Keratinocyte (primary cell): ENCODE results near the gene STK17A.

Experiments
- EZH2 ChIP-seq: IDR thresholded peaks from one replicate; pipeline ENCODE4 v1.6.1; 2012; ENCODE audit warnings: inconsistent platforms, mild to moderate bottlenecking, low read length, moderate library complexity
- TF ChIP-seq, protein P1 (sequence below), 3 experiments: IDR thresholded peaks in 1 of 3; conservative IDR thresholded peaks in 1 of 3; optimal IDR thresholded peaks in 1 of 3; 2 replicates in 2 of 3; 3 replicates in 1 of 3; pipeline versions ENCODE3 to v1.5.1; 2011; ENCODE audit warnings: low read length in 3 of 3, mild to moderate bottlenecking in 3 of 3, moderate library complexity in 2 of 3, control low read depth in 1 of 3, inconsistent platforms in 1 of 3; ENCODE audit not compliant: insufficient read depth in 2 of 3; ENCODE audit errors: extremely low read depth in 1 of 3

DNA sequence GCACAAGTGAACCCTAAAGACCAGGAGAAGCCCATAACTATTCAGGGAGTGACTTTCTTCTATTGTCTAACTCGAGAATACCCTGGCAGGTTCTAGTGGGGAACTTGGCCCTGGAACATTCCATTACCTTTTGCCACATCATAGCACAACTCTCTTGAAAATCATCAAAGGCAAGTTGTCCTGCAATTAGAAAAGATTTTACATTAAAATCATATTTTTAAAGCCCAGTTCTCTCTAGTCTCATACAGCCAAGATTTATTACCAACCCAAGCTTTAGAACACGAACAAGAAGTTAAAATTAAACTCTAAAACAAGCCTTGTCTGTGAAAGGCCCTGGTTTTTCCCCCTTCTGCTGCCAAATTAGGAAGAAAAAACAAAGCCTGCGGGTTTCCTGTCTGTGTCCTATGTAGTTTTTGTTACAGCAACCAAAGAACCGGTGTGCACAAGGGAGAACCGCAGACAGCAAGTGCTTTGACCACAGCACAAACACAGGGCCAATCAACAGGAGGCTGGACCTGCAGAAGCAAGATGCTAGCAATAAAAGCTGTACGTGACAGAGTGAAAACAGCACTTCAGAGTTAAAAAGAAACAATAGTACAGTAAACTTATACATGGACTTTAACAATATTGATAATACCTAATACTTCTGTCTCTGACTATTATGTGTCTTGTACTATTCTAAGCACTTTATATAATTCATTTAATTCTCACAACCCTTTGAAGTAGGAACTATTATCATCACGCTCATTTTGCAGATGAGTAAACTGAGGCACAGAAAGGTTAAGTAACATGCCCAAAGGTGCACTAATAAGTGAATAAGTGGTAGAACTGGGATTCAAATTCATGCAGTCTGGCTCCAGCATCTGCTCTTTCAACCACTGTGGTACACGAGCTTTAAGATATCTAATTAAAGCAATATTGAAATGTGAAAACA, 65.8 kb downstream of the STK17A start:
- TF ChIP-seq, protein P1, sequence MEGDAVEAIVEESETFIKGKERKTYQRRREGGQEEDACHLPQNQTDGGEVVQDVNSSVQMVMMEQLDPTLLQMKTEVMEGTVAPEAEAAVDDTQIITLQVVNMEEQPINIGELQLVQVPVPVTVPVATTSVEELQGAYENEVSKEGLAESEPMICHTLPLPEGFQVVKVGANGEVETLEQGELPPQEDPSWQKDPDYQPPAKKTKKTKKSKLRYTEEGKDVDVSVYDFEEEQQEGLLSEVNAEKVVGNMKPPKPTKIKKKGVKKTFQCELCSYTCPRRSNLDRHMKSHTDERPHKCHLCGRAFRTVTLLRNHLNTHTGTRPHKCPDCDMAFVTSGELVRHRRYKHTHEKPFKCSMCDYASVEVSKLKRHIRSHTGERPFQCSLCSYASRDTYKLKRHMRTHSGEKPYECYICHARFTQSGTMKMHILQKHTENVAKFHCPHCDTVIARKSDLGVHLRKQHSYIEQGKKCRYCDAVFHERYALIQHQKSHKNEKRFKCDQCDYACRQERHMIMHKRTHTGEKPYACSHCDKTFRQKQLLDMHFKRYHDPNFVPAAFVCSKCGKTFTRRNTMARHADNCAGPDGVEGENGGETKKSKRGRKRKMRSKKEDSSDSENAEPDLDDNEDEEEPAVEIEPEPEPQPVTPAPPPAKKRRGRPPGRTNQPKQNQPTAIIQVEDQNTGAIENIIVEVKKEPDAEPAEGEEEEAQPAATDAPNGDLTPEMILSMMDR (optimal IDR thresholded peaks at IDR 0.05 in 1 of 3, IDR thresholded peaks at IDR 0.05 in 1 of 3, conservative IDR thresholded peaks at IDR 0.05 in 1 of 3; ENCODE audit: extremely low read depth in 1 of 3, insufficient read depth in 2 of 3, low read length in 3 of 3) = no peak
- no peak for TF ChIP-seq EZH2
